K562 (cell line): ENCODE results near the gene NOVA1.

ENCODE experiments used
- CTCF ChIP-seq, 3 experiments: IDR thresholded peaks in 2 of 3; conservative IDR thresholded peaks in 1 of 3; 2 replicates each; pipeline ENCODE4 v1.5.1; 2011 to 2012; ENCODE audit warnings: low read length in 3 of 3, mild to moderate bottlenecking in 3 of 3, control low read depth in 2 of 3, improper control_type of control experiment in 1 of 3, inconsistent platforms in 1 of 3, low read depth in 1 of 3, mixed read lengths in 1 of 3, moderate library complexity in 1 of 3; ENCODE audit not compliant: insufficient read depth in 2 of 3
- FOXJ3 ChIP-seq: sonication (generic); formaldehyde crosslinking; IDR thresholded peaks from 2 replicates; pipeline ENCODE4 v1.4.0; 2020; ENCODE audit warnings: mild to moderate bottlenecking, missing genetic modification reagents
- HOMEZ ChIP-seq: fragments of 250-450 bp; sonication (Bioruptor Pico); IDR thresholded peaks from 2 replicates; pipeline ENCODE4 v1.4.0; 2020; ENCODE audit warnings: mild to moderate bottlenecking, moderate library complexity
- IRF9 ChIP-seq: fragments of 450-650 bp; IDR thresholded peaks from 2 replicates; pipeline ENCODE4 v1.6.1; 2016; ENCODE audit warnings: missing biosample characterization, missing genetic modification characterization
- KLF13 ChIP-seq: fragments of 450-650 bp; IDR thresholded peaks from 2 replicates; pipeline ENCODE4 v1.6.1; 2016; ENCODE audit warnings: missing genetic modification characterization, low read depth, mild to moderate bottlenecking, missing compliant biosample characterization, moderate library complexity, borderline replicate concordance
- PHF21A ChIP-seq: fragments of 450-650 bp; IDR thresholded peaks from 2 replicates; pipeline ENCODE4 v1.6.1; 2017; ENCODE audit warnings: low read depth, borderline replicate concordance
- PYGO2 ChIP-seq: fragments of 450-650 bp; IDR thresholded peaks from 2 replicates; pipeline ENCODE4 v1.6.1; 2016; ENCODE audit warnings: mild to moderate bottlenecking, missing genetic modification characterization, moderate library complexity, missing compliant biosample characterization
- RAD51 ChIP-seq: fragments of 450-650 bp; IDR thresholded peaks from 2 replicates; pipeline ENCODE4 v1.7.1; 2016; ENCODE audit warnings: low read depth, mild to moderate bottlenecking, borderline replicate concordance
- ZBTB34 ChIP-seq: fragments of 250-450 bp; sonication (Bioruptor Pico); IDR thresholded peaks from 2 replicates; pipeline ENCODE4 v1.8.0; 2021; ENCODE audit warnings: mild to moderate bottlenecking, moderate library complexity

- TF ChIP-seq PYGO2 (no peak), KLF13 (no peak), FOXJ3 (no peak), ZBTB34 (no peak), CTCF (IDR thresholded peaks at IDR 0.05 in 2 of 3, conservative IDR thresholded peaks at IDR 0.05 in 1 of 3; ENCODE audit: insufficient read depth in 2 of 3, low read depth in 1 of 3, low read length in 3 of 3) (no peak), RAD51 (no peak), HOMEZ (CRISPR knock-in tag) (no peak), PHF21A (no peak), IRF9 (no peak)
Measured at GRCh38 chr14:26528415-26529182, 69.2 kb downstream of the NOVA1 start.
